ENCODE measurements around the gene SLC49A3.

- TF ChIP-seq GTF3A (CRISPR knock-in tag; conservative IDR thresholded peaks at IDR 0.05) (no peak), ELF1 (CRISPR knock-in tag; IDR thresholded peaks at IDR 0.05) (no peak), ZHX1 (CRISPR knock-in tag; IDR thresholded peaks at IDR 0.05; ENCODE audit: low read depth) (no peak), PHF8 (CRISPR knock-in tag; IDR thresholded peaks at IDR 0.05) (no peak), HIVEP1 (CRISPR knock-in tag; IDR thresholded peaks at IDR 0.05) (no peak), CTCF (CRISPR knock-in tag; IDR thresholded peaks at IDR 0.05) (no peak), EP300 (IDR thresholded peaks at IDR 0.05; ENCODE audit: low read depth in 2 of 2, low read length in 2 of 2) (no peak), EP300 (CRISPR knock-in tag; IDR thresholded peaks at IDR 0.05; ENCODE audit: borderline replicate concordance) (no peak)
Measured at GRCh38 chr4:720111-720860, 31.3 kb upstream of the SLC49A3 start.
